Colonic mucosa (tissue), 4 donors: Measurements from ENCODE around the gene PRKCD. TPM values are rescaled to one million over a fixed set of nuclear protein-coding genes. Genes with fewer than 3 reads are reported as not detected.

Experiments
- DNase-seq: peaks from one replicate; pipeline ENCODE4 v3.0.0-alpha.2; 2020
- H3K27ac ChIP-seq: fragments of 200-600 bp; one replicate; pipeline ENCODE4 v1.8.0; 2021
- H3K27me3 ChIP-seq: fragments of 200-600 bp; one replicate; pipeline ENCODE4 v1.8.0; 2021
- H3K36me3 ChIP-seq: fragments of 200-600 bp; one replicate; pipeline ENCODE4 v1.8.0; 2021
- H3K4me1 ChIP-seq: fragments of 200-600 bp; one replicate; pipeline ENCODE4 v1.8.0; 2021; ENCODE audit warnings: mild to moderate bottlenecking
- H3K4me3 ChIP-seq: fragments of 200-600 bp; one replicate; pipeline ENCODE4 v1.8.0; 2021
- H3K9ac ChIP-seq, 2 donors: one replicate each; pipeline ENCODE4 v1.7.0; 2013; ENCODE audit warnings: control low read depth in 2 of 2, low read depth in 2 of 2, low read length in 2 of 2
- H3K9me3 ChIP-seq: fragments of 200-600 bp; one replicate; pipeline ENCODE4 v1.8.0; 2021
- CTCF ChIP-seq: fragments of 200-600 bp; IDR thresholded peaks from one replicate; pipeline ENCODE4 v1.8.0; 2022; ENCODE audit warnings: antibody characterized with exemption, mild to moderate bottlenecking
- intact Hi-C: fragments of 100-400 bp; cut with DNase I; formaldehyde crosslinking; loops from one replicate; pipeline ENCODE4 v1.14.1; 2022
- total RNA-seq, 2 donors: library from RNA; stranded (reverse); fragmentation: NEBNext Ultra II Directional in 1 of 2; extraction: Animal tissue kit (Norgen Biotek cat#: 25700) in 1 of 2; gene quantifications; one replicate each; pipeline ENCODE4 v1.2.1, GENCODE V29; 2021
- donor health status: healthy.
- donor health status: DM: no; HTN: no; CAD: no.
- donor health status: DM: no; HTN: no; CAD: no.

Gene PRKCD
- total RNA-seq, 2 donors from 2014 or later: 58.9 to 75.0 TPM

DNA sequence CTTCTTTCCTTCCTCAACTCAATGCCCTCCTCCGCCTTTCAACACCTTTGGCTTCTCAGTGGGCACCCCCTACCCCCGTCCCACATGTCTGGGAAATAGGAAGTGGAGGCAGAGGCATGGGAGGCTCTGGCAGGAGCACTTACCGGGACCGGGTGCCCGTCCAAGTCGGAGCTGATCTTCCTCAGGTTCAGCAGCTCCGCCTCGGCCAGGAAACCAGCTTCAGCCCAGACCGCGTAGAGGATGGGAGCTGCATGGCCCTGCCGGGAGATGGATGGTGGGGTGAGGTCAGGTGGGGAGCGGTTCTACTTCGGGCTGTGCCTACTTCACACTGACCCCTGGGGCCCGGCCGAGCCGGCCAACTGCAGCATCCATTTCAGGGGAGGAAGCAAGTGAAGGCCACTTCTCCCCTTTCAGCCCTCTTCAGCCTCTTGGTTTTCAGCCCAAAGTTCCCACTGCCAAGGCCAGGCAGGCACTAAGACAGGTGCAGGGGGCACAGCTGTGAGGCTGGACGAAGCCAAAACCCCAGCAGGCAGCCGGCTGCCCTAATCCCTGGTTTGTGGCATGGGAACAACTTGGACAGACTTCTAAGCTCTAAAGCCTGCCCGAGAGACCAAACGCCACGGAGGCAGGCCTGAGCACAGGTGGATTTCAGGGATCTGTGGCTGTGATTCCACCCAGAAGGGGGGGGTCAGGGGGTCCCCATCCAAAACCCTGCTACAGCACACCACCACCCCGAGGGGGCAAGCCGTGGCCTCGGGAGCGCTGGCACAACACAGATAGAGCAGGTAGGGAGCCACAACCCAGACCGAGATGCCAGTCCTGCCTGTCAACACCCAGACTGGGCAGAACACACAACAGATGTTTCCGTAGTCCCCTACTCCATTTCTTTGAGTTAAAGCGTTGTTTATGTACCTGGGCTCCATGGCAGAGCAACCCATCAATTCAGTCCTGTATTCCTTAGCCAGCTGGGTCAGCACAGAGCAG lies 80.3 kb downstream of the PRKCD start:
- H3K36me3 ChIP-seq: peaks cover 22% of the 10 kb centered on the region
- H3K9me3 ChIP-seq: no peaks in the 10 kb centered on the region
- H3K27ac ChIP-seq: no peak overlapping the region
- H3K4me3 ChIP-seq: no peak overlapping the region
- TF ChIP-seq CTCF: no peak
- no peaks in the 10 kb centered on the region for H3K27me3 ChIP-seq
- intact Hi-C loops: no loop called here
- no peak for DNase-seq
- H3K4me1 ChIP-seq: peaks cover 15% of the 10 kb centered on the region
- no peak overlapping the region for H3K9ac ChIP-seq

DNA sequence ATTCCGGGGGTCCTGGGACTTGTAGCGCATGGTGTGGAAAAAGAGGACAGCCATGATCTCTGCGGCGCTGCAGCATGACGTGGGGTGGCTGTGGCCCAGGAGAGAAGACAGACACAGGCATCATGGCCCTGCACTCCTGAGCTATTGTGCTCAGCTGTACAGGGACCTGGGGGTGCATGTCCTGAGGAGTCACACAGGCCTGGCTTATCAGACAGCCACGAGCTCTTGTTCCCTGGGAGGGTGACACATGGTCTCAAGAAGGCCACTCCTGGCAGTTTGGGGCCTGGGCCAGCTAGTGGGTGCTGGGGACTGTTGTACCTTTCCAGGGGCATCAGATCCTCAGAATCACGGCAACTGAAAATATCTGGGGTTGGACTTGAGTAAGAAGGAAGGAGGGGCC lies 81.1 kb downstream of the PRKCD start:
- no peak for TF ChIP-seq CTCF
- Histone ChIP-seq H3K27me3 (no peaks in the 10 kb centered on the region), H3K4me3 (no peak overlapping the region), H3K36me3 (peaks cover 22% of the 10 kb centered on the region), H3K9me3 (no peaks in the 10 kb centered on the region), H3K9ac (peak overlapping the region in 1 of 2 donors; percentile 12), H3K27ac (no peak overlapping the region), H3K4me1 (peaks cover 9% of the 10 kb centered on the region)
- DNase-seq: no peak
- intact Hi-C loops: no loop called here

Other genes with a start within 250 kb of the PRKCD start
- gene SFMBT1, start 115.1 kb upstream of the PRKCD start, total RNA-seq: 10 to 100 TPM; 19.4 to 30.8 TPM
- gene RFT1, start 30.8 kb upstream of the PRKCD start, total RNA-seq: 10 to 100 TPM; 15.3 to 30.4 TPM
- gene TKT, start 94.8 kb downstream of the PRKCD start, total RNA-seq: 100 to 1,000 TPM; 315 to 393 TPM
- 10 to 100 TPM; 20.6 to 24.5 TPM for gene DCP1A, start 186.3 kb downstream of the PRKCD start, total RNA-seq